ENCODE data around the gene S100A5. TPM values are rescaled to one million over a fixed set of nuclear protein-coding genes. Genes with fewer than 3 reads are reported as not detected.

S100A5 gene
- total and polyA plus RNA-seq, 9 of the 15 experiments (the other 6 are each of a cell fraction or from before 2014, with no cell fraction given): 0.56 to 1.4 (median 0.64) TPM; not detected in 5

DNA sequence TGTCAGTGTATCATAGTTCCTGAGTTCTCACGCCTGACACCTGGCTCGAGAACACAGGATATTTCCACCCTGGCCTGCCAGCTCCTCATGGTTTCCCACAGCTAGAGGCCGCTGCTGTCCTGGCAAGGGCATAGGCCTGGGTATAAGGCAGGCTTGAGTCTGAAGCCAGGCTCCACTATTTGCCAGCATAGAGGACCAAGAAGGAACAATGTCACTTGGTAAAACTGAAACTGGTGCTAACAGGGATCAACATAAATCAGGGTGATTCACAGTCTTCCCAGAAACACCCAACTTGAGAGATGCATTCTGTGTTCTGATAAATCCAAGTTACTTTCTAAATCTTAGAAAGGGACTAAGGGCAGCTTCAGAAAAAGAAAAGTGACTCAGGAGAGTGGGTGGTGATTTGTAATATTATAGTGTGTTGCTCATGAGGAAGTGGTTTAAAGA, 31.9 kb upstream of the S100A5 start:
- Histone ChIP-seq H3K9ac (ENCODE audit: insufficient read depth in 1 of 2, low read depth in 2 of 2, low read length in 2 of 2) (no peak overlapping the region), H3K27me3 (ENCODE audit: control insufficient read depth in 2 of 2, insufficient read depth in 2 of 2, low read length in 2 of 2) (no peaks in the 10 kb centered on the region), H3K9me1 (ENCODE audit: control insufficient read depth, insufficient read depth, low read length) (peaks cover 3% of the 10 kb centered on the region), H3K36me3 (ENCODE audit: control insufficient read depth, insufficient read depth, low read length) (no peaks in the 10 kb centered on the region), H3K4me2 (ENCODE audit: insufficient read depth, low read length) (no peak overlapping the region), H3K4me3 (no peak overlapping the region), H3K27ac (ENCODE audit: extremely low read depth, low read depth, low read length) (no peak overlapping the region), H3K4me1 (replicated peaks in 1 of 2; ENCODE audit: control insufficient read depth in 2 of 2, insufficient read depth in 2 of 2, low read length in 2 of 2) (peaks cover 17 to 18% of the 10 kb centered on the region in 2 experiments), H2AFZ (ENCODE audit: low read depth, low read length) (no peak overlapping the region), H3K79me2 (ENCODE audit: control insufficient read depth, insufficient read depth, low read length) (no peaks in the 10 kb centered on the region), H3K9me3 (replicated peaks; ENCODE audit: control insufficient read depth, insufficient read depth, low read depth, low read length) (no peaks in the 10 kb centered on the region), H4K20me1 (replicated peaks; ENCODE audit: control insufficient read depth, insufficient read depth, low read length) (no peaks in the 10 kb centered on the region)
- ATAC-seq: peak; percentile 64
- in situ Hi-C loops (cut with MboI): no loop called here
- ChIA-PET POLR2A (interaction anchor here (0.6 to 1.0 kb wide), 3 partner anchors 54 to 421 kb away, joined by 3 to 4 read pairs (median 3); partner anchors contain the start of gene S100A13), CTCF (ENCODE audit: low intra/inter-chr PET ratio) (interaction anchor here (0.6 kb wide), 1 partner anchor 11 kb away, joined by 3 read pairs; no protein-coding TSS in a partner anchor)
- FAIRE-seq: peak; percentile 15
- no TSS peak for BruUV-seq (replicated peaks)
- peak in 1 of 4 experiments; percentile 43 for DNase-seq (ENCODE audit: extremely low read depth in 1 of 4, low spot score in 3 of 4)
- intact Hi-C loops (cut with micrococcal nuclease): no loop called here
- WGBS (ENCODE audit: insufficient coverage, low coverage, missing lambda C conversion rate): 6% methylated on average over 3 of the region's 3 CpGs
- TF ChIP-seq ADNP (tag; IDR thresholded peaks at IDR 0.05): no peak
- TF ChIP-seq CEBPG (CRISPR knock-in tag; IDR thresholded peaks at IDR 0.05): no peak
- TF ChIP-seq CEBPG (tag; conservative IDR thresholded peaks at IDR 0.05 in 1 of 2, IDR thresholded peaks at IDR 0.05 in 1 of 2): no peak
- TF ChIP-seq EP400 (IDR thresholded peaks at IDR 0.05): 0 out of 2 replicates have a peak, but pooled peaks have one; percentile 12
- TF ChIP-seq, protein P1, sequence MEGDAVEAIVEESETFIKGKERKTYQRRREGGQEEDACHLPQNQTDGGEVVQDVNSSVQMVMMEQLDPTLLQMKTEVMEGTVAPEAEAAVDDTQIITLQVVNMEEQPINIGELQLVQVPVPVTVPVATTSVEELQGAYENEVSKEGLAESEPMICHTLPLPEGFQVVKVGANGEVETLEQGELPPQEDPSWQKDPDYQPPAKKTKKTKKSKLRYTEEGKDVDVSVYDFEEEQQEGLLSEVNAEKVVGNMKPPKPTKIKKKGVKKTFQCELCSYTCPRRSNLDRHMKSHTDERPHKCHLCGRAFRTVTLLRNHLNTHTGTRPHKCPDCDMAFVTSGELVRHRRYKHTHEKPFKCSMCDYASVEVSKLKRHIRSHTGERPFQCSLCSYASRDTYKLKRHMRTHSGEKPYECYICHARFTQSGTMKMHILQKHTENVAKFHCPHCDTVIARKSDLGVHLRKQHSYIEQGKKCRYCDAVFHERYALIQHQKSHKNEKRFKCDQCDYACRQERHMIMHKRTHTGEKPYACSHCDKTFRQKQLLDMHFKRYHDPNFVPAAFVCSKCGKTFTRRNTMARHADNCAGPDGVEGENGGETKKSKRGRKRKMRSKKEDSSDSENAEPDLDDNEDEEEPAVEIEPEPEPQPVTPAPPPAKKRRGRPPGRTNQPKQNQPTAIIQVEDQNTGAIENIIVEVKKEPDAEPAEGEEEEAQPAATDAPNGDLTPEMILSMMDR (IDR thresholded peaks at IDR 0.05 in 2 of 3, conservative IDR thresholded peaks at IDR 0.05 in 1 of 3; ENCODE audit: insufficient read depth in 2 of 3, low read depth in 1 of 3, low read length in 3 of 3): peak; percentile 60 to 82 (median 61)
- TF ChIP-seq, protein P2, sequence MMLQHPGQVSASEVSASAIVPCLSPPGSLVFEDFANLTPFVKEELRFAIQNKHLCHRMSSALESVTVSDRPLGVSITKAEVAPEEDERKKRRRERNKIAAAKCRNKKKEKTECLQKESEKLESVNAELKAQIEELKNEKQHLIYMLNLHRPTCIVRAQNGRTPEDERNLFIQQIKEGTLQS (IDR thresholded peaks at IDR 0.05): 0 out of 2 replicates have a peak, but pooled peaks have one; percentile 15
- TF ChIP-seq, protein P2 (CRISPR knock-in tag; conservative IDR thresholded peaks at IDR 0.05): no peak
- TF ChIP-seq EGR1 (conservative IDR thresholded peaks at IDR 0.05): peak; percentile 62
- TF ChIP-seq ZNF232 (CRISPR knock-in tag; IDR thresholded peaks at IDR 0.05): no peak
- TF ChIP-seq, protein P3, sequence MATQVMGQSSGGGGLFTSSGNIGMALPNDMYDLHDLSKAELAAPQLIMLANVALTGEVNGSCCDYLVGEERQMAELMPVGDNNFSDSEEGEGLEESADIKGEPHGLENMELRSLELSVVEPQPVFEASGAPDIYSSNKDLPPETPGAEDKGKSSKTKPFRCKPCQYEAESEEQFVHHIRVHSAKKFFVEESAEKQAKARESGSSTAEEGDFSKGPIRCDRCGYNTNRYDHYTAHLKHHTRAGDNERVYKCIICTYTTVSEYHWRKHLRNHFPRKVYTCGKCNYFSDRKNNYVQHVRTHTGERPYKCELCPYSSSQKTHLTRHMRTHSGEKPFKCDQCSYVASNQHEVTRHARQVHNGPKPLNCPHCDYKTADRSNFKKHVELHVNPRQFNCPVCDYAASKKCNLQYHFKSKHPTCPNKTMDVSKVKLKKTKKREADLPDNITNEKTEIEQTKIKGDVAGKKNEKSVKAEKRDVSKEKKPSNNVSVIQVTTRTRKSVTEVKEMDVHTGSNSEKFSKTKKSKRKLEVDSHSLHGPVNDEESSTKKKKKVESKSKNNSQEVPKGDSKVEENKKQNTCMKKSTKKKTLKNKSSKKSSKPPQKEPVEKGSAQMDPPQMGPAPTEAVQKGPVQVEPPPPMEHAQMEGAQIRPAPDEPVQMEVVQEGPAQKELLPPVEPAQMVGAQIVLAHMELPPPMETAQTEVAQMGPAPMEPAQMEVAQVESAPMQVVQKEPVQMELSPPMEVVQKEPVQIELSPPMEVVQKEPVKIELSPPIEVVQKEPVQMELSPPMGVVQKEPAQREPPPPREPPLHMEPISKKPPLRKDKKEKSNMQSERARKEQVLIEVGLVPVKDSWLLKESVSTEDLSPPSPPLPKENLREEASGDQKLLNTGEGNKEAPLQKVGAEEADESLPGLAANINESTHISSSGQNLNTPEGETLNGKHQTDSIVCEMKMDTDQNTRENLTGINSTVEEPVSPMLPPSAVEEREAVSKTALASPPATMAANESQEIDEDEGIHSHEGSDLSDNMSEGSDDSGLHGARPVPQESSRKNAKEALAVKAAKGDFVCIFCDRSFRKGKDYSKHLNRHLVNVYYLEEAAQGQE (IDR thresholded peaks at IDR 0.05; ENCODE audit: borderline replicate concordance): peak; percentile 70
- TF ChIP-seq, protein P3 (CRISPR knock-in tag; IDR thresholded peaks at IDR 0.05; ENCODE audit: low read depth): no peak
- peak; percentile 37 to 52; a peak in 3 of 4 replicates for TF ChIP-seq KDM1A (IDR thresholded peaks at IDR 0.05)

All from K562 (cell line).